GM21717 (cell line): ENCODE measurements around the gene SETBP1.

Experiments used
- ATAC-seq: cut with Tn5 transposase; IDR thresholded peaks from one replicate; pipeline ENCODE4 v1.9.1; 2021; ENCODE audit warnings: mild to moderate bottlenecking, moderate library complexity; ENCODE audit not compliant: unreplicated experiment

Gene SETBP1

GRCh38 chr18:44811572-44812125, 131.0 kb downstream of the SETBP1 start:
- no peak for ATAC-seq

GRCh38 chr18:44812426-44812825, 131.7 kb downstream of the SETBP1 start:
- ATAC-seq: no peak

GRCh38 chr18:44813586-44813985, 132.9 kb downstream of the SETBP1 start:
- no peak for ATAC-seq

- no peak for ATAC-seq
Observed at GRCh38 chr18:44815108-44815507, 134.4 kb downstream of the SETBP1 start.

- ATAC-seq: no peak
Observed at GRCh38 chr18:44816050-44816449, 135.4 kb downstream of the SETBP1 start.

- no peak for ATAC-seq
Observed at GRCh38 chr18:44816477-44816876, 135.8 kb downstream of the SETBP1 start.

GRCh38 chr18:44817831-44818473, 137.3 kb downstream of the SETBP1 start:
- ATAC-seq: no peak

GRCh38 chr18:44818668-44819403, 138.1 kb downstream of the SETBP1 start:
- ATAC-seq: no peak

GRCh38 chr18:44819944-44820510, 139.3 kb downstream of the SETBP1 start:
- ATAC-seq: no peak

- no peak for ATAC-seq
Observed at GRCh38 chr18:44821924-44822323, 141.2 kb downstream of the SETBP1 start.

- no peak for ATAC-seq
Observed at GRCh38 chr18:44823286-44823685, 142.6 kb downstream of the SETBP1 start.

GRCh38 chr18:44823782-44824181, 143.1 kb downstream of the SETBP1 start:
- no peak for ATAC-seq

GRCh38 chr18:44824884-44825283, 144.2 kb downstream of the SETBP1 start:
- no peak for ATAC-seq

GRCh38 chr18:44826418-44827259, 146.0 kb downstream of the SETBP1 start:
- ATAC-seq: no peak

GRCh38 chr18:44828080-44828479, 147.4 kb downstream of the SETBP1 start:
- ATAC-seq: no peak

GRCh38 chr18:44830581-44830980, 149.9 kb downstream of the SETBP1 start:
- no peak for ATAC-seq

GRCh38 chr18:44833786-44834185, 153.1 kb downstream of the SETBP1 start:
- no peak for ATAC-seq

- no peak for ATAC-seq
Observed at GRCh38 chr18:44834867-44835469, 154.3 kb downstream of the SETBP1 start.

- ATAC-seq: no peak
Observed at GRCh38 chr18:44835703-44836102, 155.0 kb downstream of the SETBP1 start.

- no peak for ATAC-seq
Observed at GRCh38 chr18:44836263-44836662, 155.6 kb downstream of the SETBP1 start.
